A549 (cell line): Measurements from ENCODE around the gene SLC17A7.

Experiments used
- CEBPB ChIP-seq, 2 experiments: fragments of >200 bp in 1 of 2; sonication (Bioruptor Twin) in 1 of 2; formaldehyde crosslinking in 1 of 2; IDR thresholded peaks; 2 replicates each; pipeline ENCODE4 v1.6.1; 2012 to 2016
- CHD2 ChIP-seq: fragments of 150-350 bp; IDR thresholded peaks from 2 replicates; pipeline ENCODE4 v1.6.1; 2014; ENCODE audit warnings: low read length; ENCODE audit not compliant: partially characterized antibody
- EHMT2 ChIP-seq: fragments of 200-600 bp; sonication (generic); IDR thresholded peaks from 2 replicates; pipeline ENCODE4 v1.6.1; 2016; ENCODE audit warnings: antibody characterized with exemption, low read depth, mild to moderate bottlenecking, moderate library complexity
- EP300 ChIP-seq, 2 experiments: fragments of >200 bp; sonication (Bioruptor Twin); formaldehyde crosslinking; IDR thresholded peaks; 2 replicates in 1 of 2; 3 replicates in 1 of 2; pipeline ENCODE4 v1.6.1; 2016 to 2017
- NR3C1 ChIP-seq: fragments of >200 bp; sonication (Bioruptor Twin); formaldehyde crosslinking; IDR thresholded peaks from 3 replicates; pipeline ENCODE4 v1.6.1; 2017
- RAD21 ChIP-seq, 2 experiments: fragments of >200 bp in 1 of 2; sonication (Bioruptor Twin) in 1 of 2; formaldehyde crosslinking in 1 of 2; IDR thresholded peaks in 1 of 2; conservative IDR thresholded peaks in 1 of 2; 2 replicates in 1 of 2; 3 replicates in 1 of 2; pipeline ENCODE4 v1.6.1; 2012 to 2018; ENCODE audit warnings: inconsistent platforms in 1 of 2
- RCOR1 ChIP-seq: fragments of 150-350 bp; IDR thresholded peaks from 2 replicates; pipeline ENCODE4 v1.6.1; 2014; ENCODE audit warnings: antibody characterized with exemption, low read length, low read depth
- RNF2 ChIP-seq: fragments of 200-600 bp; sonication (generic); IDR thresholded peaks from 2 replicates; pipeline ENCODE4 v1.6.1; 2016; ENCODE audit warnings: low read depth, mild to moderate bottlenecking, antibody characterized with exemption, moderate library complexity, borderline replicate concordance
- TF ChIP-seq, protein P1 (sequence below): fragments of >200 bp; sonication (Bioruptor Twin); formaldehyde crosslinking; IDR thresholded peaks from 3 replicates; pipeline ENCODE4 v1.5.1; 2016
- TF ChIP-seq, protein P2 (sequence below): fragments of 250-450 bp; sonication (Bioruptor Pico); IDR thresholded peaks from 2 replicates; pipeline ENCODE4 v1.5.0; 2021; ENCODE audit warnings: mild to moderate bottlenecking, moderate library complexity, borderline replicate concordance
- TF ChIP-seq, protein P3 (sequence below): IDR thresholded peaks from 2 replicates; pipeline ENCODE4 v1.6.1; 2012
- TF ChIP-seq, protein P4 (sequence below): fragments of 200-600 bp; sonication (generic); IDR thresholded peaks from 2 replicates; pipeline ENCODE4 v1.6.1; 2016; ENCODE audit warnings: antibody characterized with exemption, mild to moderate bottlenecking, moderate library complexity
- TF ChIP-seq, protein P5 (sequence below): fragments of 450-650 bp; IDR thresholded peaks from 2 replicates; pipeline ENCODE4 v1.6.1; 2014; ENCODE audit warnings: antibody characterized with exemption

DNA sequence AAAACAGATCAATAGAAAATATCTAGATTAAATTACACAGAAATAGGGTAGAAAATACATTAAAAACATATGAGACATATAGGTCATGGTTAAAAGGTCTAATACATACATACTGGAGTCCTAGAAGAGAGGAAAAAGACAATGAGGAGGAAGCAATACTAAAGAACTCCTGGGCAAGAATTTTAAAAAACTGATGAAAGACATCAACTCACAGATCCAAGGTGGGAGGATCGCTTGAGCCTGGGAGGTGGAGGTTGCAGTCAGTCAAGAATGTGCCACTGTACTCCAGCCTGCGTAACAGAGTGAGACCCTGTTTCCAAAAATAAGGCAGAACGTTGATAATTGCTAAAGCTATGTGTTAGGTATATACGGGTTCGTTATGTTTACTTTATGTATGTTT is 58.7 kb downstream of the SLC17A7 start:
- no peak for TF ChIP-seq NR3C1
- TF ChIP-seq, protein P1, sequence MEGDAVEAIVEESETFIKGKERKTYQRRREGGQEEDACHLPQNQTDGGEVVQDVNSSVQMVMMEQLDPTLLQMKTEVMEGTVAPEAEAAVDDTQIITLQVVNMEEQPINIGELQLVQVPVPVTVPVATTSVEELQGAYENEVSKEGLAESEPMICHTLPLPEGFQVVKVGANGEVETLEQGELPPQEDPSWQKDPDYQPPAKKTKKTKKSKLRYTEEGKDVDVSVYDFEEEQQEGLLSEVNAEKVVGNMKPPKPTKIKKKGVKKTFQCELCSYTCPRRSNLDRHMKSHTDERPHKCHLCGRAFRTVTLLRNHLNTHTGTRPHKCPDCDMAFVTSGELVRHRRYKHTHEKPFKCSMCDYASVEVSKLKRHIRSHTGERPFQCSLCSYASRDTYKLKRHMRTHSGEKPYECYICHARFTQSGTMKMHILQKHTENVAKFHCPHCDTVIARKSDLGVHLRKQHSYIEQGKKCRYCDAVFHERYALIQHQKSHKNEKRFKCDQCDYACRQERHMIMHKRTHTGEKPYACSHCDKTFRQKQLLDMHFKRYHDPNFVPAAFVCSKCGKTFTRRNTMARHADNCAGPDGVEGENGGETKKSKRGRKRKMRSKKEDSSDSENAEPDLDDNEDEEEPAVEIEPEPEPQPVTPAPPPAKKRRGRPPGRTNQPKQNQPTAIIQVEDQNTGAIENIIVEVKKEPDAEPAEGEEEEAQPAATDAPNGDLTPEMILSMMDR = no peak
- no peak for TF ChIP-seq EP300 (IDR thresholded peaks at IDR 0.05)
- no peak for TF ChIP-seq RAD21 (conservative IDR thresholded peaks at IDR 0.05 in 1 of 2, IDR thresholded peaks at IDR 0.05 in 1 of 2)
- no peak for TF ChIP-seq EHMT2
- TF ChIP-seq RNF2 = no peak
- TF ChIP-seq RCOR1 = no peak
- TF ChIP-seq, protein P2, sequence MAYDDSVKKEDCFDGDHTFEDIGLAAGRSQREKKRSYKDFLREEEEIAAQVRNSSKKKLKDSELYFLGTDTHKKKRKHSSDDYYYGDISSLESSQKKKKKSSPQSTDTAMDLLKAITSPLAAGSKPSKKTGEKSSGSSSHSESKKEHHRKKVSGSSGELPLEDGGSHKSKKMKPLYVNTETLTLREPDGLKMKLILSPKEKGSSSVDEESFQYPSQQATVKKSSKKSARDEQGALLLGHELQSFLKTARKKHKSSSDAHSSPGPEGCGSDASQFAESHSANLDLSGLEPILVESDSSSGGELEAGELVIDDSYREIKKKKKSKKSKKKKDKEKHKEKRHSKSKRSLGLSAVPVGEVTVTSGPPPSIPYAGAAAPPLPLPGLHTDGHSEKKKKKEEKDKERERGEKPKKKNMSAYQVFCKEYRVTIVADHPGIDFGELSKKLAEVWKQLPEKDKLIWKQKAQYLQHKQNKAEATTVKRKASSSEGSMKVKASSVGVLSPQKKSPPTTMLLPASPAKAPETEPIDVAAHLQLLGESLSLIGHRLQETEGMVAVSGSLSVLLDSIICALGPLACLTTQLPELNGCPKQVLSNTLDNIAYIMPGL (CRISPR knock-in tag) = no peak
- TF ChIP-seq, protein P3, sequence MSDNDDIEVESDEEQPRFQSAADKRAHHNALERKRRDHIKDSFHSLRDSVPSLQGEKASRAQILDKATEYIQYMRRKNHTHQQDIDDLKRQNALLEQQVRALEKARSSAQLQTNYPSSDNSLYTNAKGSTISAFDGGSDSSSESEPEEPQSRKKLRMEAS = no peak
- TF ChIP-seq, protein P4, sequence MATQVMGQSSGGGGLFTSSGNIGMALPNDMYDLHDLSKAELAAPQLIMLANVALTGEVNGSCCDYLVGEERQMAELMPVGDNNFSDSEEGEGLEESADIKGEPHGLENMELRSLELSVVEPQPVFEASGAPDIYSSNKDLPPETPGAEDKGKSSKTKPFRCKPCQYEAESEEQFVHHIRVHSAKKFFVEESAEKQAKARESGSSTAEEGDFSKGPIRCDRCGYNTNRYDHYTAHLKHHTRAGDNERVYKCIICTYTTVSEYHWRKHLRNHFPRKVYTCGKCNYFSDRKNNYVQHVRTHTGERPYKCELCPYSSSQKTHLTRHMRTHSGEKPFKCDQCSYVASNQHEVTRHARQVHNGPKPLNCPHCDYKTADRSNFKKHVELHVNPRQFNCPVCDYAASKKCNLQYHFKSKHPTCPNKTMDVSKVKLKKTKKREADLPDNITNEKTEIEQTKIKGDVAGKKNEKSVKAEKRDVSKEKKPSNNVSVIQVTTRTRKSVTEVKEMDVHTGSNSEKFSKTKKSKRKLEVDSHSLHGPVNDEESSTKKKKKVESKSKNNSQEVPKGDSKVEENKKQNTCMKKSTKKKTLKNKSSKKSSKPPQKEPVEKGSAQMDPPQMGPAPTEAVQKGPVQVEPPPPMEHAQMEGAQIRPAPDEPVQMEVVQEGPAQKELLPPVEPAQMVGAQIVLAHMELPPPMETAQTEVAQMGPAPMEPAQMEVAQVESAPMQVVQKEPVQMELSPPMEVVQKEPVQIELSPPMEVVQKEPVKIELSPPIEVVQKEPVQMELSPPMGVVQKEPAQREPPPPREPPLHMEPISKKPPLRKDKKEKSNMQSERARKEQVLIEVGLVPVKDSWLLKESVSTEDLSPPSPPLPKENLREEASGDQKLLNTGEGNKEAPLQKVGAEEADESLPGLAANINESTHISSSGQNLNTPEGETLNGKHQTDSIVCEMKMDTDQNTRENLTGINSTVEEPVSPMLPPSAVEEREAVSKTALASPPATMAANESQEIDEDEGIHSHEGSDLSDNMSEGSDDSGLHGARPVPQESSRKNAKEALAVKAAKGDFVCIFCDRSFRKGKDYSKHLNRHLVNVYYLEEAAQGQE = no peak
- TF ChIP-seq CHD2 = no peak
- TF ChIP-seq, protein P5, sequence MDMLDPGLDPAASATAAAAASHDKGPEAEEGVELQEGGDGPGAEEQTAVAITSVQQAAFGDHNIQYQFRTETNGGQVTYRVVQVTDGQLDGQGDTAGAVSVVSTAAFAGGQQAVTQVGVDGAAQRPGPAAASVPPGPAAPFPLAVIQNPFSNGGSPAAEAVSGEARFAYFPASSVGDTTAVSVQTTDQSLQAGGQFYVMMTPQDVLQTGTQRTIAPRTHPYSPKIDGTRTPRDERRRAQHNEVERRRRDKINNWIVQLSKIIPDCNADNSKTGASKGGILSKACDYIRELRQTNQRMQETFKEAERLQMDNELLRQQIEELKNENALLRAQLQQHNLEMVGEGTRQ = no peak
- no peak for TF ChIP-seq CEBPB (IDR thresholded peaks at IDR 0.05)
